Coronary artery (tissue), 2 donors: ENCODE data around the gene CRYBB2.

Source experiments
- DNase-seq: peaks from one replicate; pipeline ENCODE4 v3.0.0-alpha.2; 2017; ENCODE audit warnings: low spot score
- H3K27ac ChIP-seq, 2 donors: fragments of 200-600 bp; sonication (generic); one replicate each; pipeline ENCODE4 v1.5.1; 2016 to 2019
- H3K4me3 ChIP-seq: fragments of 200-600 bp; sonication (generic); 2 replicates; pipeline ENCODE4 v1.5.1; 2016; ENCODE audit warnings: mild to moderate bottlenecking, moderate library complexity
- CTCF ChIP-seq: fragments of 200-600 bp; sonication (generic); IDR thresholded peaks from one replicate; pipeline ENCODE4 v1.5.1; 2019; ENCODE audit warnings: antibody characterized with exemption

CRYBB2 gene

GRCh38 chr22:25219211-25219689, at the start of gene CRYBB2:
Gene CRYBB2 (plus strand): TSS chr22:25219639. CDS start chr22:25221430, 1,791 bp downstream.
- Histone ChIP-seq H3K4me3 (no peak within 1 kb of the TSS), H3K27ac (no peak within 1 kb of the TSS)
- DNase-seq: no peak
- no peak for TF ChIP-seq CTCF

DNA sequence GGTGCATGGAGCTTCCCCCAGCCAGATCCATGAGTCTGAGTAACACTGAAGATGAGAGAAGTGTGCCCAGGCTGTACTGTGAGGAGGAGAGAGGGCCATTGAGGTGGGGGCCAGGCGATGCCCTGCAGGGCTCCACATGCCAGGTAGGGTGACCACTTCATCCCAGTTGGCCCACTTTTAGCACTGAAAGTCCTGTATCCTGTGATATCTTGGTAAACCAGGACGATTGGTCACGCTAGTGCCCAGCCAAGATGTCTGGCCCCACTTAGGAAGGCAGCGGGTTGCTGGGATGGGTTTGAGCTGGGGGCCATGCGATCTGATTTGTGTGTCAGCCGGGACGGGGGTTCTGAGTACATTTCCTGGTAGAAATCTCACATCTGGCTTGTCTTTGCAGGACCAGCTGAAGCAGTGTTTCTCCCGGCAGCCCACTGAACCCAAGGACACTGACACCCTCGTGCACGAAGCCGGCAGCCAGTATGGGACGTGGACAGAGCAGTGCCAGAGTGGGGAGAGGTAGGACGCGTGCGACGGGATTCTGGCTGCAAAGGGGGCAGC, 48.9 kb upstream of the CRYBB2 start:
- Histone ChIP-seq H3K4me3 (no peak overlapping the region), H3K27ac (no peak overlapping the region)
- no peak for DNase-seq
- TF ChIP-seq CTCF: no peak

- TF ChIP-seq CTCF: no peak
- no peak overlapping the region for H3K27ac ChIP-seq
- DNase-seq: no peak
- no peak overlapping the region for H3K4me3 ChIP-seq
Measured at GRCh38 chr22:25172153-25172552, 47.3 kb upstream of the CRYBB2 start.

DNA sequence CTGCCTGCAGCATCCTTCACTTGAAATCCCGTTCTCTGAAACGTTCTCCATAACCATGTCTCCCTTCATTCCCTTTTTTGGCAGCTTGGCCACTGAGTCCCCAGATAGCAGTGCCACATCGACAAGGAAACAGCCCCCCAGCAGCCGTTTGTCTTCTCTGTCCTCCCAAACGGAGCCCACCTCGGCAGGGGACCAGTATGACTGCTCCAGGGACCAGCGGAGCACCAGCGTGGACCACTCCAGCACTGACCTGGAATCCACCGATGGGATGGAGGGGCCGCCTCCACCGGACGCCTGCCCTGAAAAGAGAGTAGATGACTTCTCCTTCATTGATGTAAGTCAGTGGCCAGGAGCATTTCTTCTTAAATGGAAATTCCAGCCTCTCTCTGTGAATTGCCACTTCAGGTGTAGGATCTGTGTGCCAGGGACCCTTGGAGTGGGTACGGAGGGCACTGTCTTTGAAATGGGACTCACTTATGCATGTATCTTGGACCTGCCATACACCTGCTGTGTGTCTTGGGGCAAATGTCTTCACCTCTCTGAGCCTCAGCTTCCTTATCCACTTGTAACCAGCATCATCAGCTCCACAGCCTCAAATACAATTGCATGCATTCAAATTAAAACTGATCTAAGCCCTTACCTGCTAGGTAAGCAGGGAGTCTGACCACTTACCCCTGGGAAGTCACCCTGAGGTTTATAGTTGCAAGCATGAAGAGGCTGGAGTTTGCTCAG, 45.1 kb upstream of the CRYBB2 start:
- no peak for TF ChIP-seq CTCF
- no peak for DNase-seq
- no peak overlapping the region for H3K27ac ChIP-seq
- H3K4me3 ChIP-seq: no peak overlapping the region

DNA sequence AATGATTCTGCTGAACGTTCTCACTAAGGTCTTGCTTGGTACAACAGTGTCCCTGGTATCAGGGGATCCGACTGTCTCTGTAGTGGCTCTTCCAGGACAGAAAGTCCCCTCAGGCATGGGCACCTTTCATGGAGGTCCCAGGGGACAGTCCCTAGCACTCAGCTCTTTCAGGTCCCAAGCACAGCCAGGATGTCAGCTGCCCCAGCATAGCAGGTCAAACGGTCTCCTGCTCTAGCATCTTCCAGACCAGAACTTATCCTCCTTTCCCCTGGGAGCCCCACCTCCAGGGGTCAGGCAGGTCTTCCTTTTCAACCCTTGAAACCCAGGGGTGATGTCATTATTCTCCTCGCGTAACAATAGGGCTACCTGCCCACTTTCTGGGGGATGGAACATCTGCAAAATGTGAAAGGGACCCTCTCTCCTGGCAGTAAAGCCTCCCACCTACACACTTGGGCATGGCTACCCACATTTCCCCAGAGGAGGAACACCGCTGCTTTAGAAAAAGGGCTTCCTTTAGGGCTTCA, 44.5 kb upstream of the CRYBB2 start:
- no peak overlapping the region for H3K4me3 ChIP-seq
- TF ChIP-seq CTCF: no peak

DNA sequence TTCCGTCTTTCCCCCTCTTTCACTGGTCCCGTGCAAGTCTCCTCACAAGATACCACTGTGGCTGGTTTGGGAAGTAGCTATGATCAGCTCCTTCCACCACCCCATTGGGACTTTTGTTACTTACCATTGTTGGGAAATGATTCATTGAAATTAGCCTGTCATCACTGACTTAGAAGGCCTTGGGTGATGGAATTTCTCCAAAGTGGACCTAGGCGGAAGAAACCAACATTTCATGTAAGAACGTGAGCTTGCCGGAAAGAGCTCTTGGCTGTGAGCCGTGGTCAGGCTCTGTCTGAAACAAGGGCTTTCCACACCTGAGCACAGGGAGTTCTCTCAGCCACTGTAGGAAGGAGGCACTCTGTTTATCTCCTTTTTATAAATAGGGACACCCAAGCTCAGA, 43.3 kb upstream of the CRYBB2 start:
- no peak overlapping the region for H3K4me3 ChIP-seq
- H3K27ac ChIP-seq: no peak overlapping the region
- no peak for TF ChIP-seq CTCF
- DNase-seq: no peak

More for the DNA sequence above, 44.5 kb upstream of the CRYBB2 start:
- H3K27ac ChIP-seq: no peak overlapping the region
- no peak for DNase-seq

DNA sequence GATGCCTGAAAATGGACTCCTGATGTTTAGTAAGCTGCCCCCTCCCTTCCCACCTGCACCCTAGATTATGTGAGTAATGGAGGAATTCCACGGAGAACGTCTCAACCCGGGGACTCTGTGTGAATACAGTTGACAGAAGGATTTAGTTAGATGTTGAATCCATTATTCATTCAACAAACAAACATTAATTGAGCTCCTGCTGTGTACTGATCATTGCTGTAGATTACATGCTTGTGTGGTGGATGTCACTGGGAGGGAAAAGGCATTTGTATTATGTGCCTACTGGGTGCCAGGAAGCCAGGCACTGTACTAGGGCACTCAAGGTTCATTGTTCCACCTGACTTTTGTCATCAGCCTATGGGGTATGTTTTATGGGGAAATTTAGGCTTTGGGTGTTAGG, 42.6 kb upstream of the CRYBB2 start:
- no peak for DNase-seq
- no peak overlapping the region for H3K27ac ChIP-seq
- no peak for TF ChIP-seq CTCF

More for the DNA sequence above, 42.6 kb upstream of the CRYBB2 start:
- no peak overlapping the region for H3K4me3 ChIP-seq
